ENCODE results near the gene PRORP. TPM values are rescaled to one million over a fixed set of nuclear protein-coding genes. Genes with fewer than 3 reads are reported as not detected.
"Not testable (repeated sequence)": the region's sequence is repeated elsewhere in the genome, so short reads cannot be mapped to it uniquely, and the experiment has no call there.

Gene PRORP
- total RNA-seq, 1 experiment from 2014 or later = 38.2 TPM

- peak; percentile 65 for DNase-seq (ENCODE audit: low read depth)
Measured at GRCh38 chr14:35134329-35135123, 12.2 kb downstream of the PRORP start.

- DNase-seq (ENCODE audit: low read depth) = no peak
Measured at GRCh38 chr14:35138585-35138984, 16.2 kb downstream of the PRORP start.

- DNase-seq (ENCODE audit: low read depth) = peak; percentile 35
Measured at GRCh38 chr14:35140718-35141581, 18.6 kb downstream of the PRORP start.

- no peak for DNase-seq (ENCODE audit: low read depth)
Measured at GRCh38 chr14:35144029-35144428, 21.7 kb downstream of the PRORP start.

- DNase-seq (ENCODE audit: low read depth) = peak; percentile 34
Measured at GRCh38 chr14:35146711-35147149, 24.4 kb downstream of the PRORP start.

- DNase-seq (ENCODE audit: low read depth) = no peak
Measured at GRCh38 chr14:35147186-35147585, 24.8 kb downstream of the PRORP start.

GRCh38 chr14:35147711-35148110 is 25.4 kb downstream of the PRORP start:
- DNase-seq (ENCODE audit: low read depth) = no peak

- DNase-seq (ENCODE audit: low read depth) = no peak
Measured at GRCh38 chr14:35149239-35149638, 26.9 kb downstream of the PRORP start.

- DNase-seq (ENCODE audit: low read depth) = not testable (repeated sequence)
Measured at GRCh38 chr14:35152531-35152930, 30.2 kb downstream of the PRORP start.

GRCh38 chr14:35154016-35154415 is 31.7 kb downstream of the PRORP start:
- DNase-seq (ENCODE audit: low read depth) = no peak

GRCh38 chr14:35155962-35156361 is 33.6 kb downstream of the PRORP start:
- DNase-seq (ENCODE audit: low read depth) = peak; percentile 57

- no peak for DNase-seq (ENCODE audit: low read depth)
Measured at GRCh38 chr14:35158491-35158890, 36.1 kb downstream of the PRORP start.

GRCh38 chr14:35158951-35159653 is 36.8 kb downstream of the PRORP start:
- no peak for DNase-seq (ENCODE audit: low read depth)

GRCh38 chr14:35159742-35160409 is 37.5 kb downstream of the PRORP start:
- peak; percentile 94 for DNase-seq (ENCODE audit: low read depth)

- peak; percentile 12 for DNase-seq (ENCODE audit: low read depth)
Measured at GRCh38 chr14:35161231-35161630, 38.9 kb downstream of the PRORP start.

GRCh38 chr14:35163384-35163783 is 41.0 kb downstream of the PRORP start:
- no peak for DNase-seq (ENCODE audit: low read depth)

GRCh38 chr14:35164849-35165248 is 42.5 kb downstream of the PRORP start:
- no peak for DNase-seq (ENCODE audit: low read depth)

GRCh38 chr14:35167496-35167895 is 45.1 kb downstream of the PRORP start:
- no peak for DNase-seq (ENCODE audit: low read depth)

Measured in M059J (cell line).